GM18505 (cell line): ENCODE data around the gene ING4.

Experiments
- ATAC-seq: cut with Tn5 transposase; IDR thresholded peaks from one replicate; pipeline ENCODE4 v1.9.1; 2021; ENCODE audit not compliant: unreplicated experiment
- POLR2A ChIP-seq: IDR thresholded peaks from 4 replicates; pipeline ENCODE4 v1.6.1; 2011; ENCODE audit warnings: borderline replicate concordance; ENCODE audit not compliant: insufficient read depth, insufficient read length; ENCODE audit errors: extremely low read depth

ING4 gene

DNA sequence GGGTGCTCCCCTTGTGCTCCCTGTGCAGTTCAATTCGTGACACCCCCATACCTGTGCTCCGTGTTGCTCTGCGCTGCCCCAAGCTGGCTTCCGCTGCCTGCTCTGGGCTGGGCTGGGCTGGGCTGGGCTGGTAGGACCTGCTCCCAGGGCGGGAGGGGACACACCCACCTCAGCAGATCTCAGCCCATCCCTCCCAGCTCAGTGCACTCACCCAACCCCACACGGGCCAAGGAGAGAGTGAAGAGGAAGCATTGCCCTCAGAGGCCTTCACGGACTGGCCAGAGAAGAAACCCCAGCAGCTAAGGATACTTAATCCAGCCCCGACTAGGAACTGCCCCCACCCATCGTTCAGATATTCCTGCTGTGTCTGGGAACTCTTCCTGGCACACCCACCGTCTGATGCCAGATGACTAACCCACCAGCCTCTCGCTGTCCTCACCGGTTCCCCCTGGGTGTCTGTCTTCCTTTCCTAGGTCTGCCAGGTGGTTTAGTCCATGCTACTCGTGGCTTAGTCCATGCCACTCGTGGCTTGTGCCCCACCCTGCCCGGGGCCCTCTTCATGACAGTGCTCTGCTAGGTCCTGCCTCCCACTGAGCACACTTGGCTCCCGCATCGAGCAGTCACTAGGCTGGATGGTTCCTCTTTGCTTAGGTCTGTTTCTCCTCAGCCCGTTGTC is 26.9 kb downstream of the ING4 start, which contains the start of gene LPAR5:
Gene LPAR5 (minus strand): TSS at position 104 of the 676 bp plus-strand sequence. CDS start 14,711 bp downstream, outside the sequence.
- peak; percentile 72 for TF ChIP-seq POLR2A
- no peak for ATAC-seq

DNA sequence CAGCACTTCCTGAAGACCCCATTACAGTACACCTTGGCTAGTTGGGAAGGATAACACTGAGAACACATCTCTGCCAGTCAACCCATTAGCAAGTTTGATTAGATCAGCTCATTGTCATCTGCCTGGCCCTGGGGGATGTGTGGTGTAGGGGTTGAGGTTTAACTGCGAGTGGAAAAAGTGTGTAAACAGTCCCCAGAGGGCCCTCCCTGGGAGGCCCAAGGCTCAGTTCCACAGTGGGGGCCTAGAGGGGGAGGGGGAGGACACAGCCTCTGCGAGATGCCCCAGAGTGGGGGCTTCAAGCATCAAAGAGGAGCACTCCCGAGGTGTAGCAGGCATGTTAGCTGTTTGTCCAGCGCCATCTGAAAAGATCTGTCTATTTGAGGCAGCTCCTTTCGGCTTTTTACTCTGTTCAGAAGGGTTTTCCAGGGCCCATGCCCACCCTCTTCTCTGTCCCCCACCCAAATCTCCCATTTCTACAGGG is 27.5 kb downstream of the ING4 start:
- no peak for TF ChIP-seq POLR2A
- no peak for ATAC-seq

DNA sequence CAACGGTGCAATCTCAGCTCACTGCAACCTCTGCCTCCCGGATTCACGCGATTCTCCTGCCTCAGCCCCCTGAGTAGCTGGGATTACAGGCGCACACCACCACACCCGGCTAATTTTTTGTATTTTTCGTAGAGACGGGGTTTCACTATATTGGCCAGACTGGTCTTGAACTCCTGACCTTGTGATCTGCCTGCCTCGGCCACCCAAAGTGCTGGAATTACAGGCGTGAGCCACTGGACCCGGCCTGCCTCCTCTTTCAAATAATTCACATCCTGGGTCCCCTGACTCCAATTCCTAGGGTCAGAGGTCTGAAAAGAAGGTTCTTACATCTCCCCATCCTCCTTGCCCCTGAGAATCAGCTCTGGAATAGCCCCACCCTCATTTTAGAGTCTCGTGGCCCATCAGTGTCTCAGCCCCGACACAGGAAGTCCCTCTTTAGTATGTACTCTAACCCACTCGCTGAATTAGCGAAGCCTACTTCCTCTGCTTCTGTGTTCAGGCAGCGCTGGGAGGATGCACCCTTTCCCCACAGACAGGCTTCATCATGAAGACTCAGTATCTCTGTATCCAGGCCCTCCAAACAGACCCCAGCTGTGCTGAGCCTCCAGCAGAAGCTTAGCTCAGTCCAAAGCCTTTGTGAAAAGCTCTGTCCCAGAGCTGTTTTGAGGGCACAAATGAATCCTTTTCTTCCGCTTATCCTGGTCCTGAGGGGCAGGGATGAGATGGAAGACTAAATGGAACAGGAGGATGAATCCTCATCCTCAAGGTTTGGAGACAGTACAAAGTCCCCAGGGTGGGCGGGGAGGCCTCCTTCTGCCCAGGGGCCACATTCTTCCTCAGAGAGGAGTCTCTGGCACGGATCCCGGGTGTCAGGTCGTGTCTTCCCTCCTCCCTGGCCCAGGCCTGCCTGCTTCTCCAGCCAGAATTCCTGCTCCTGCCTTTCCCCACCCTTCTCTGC is 30.6 kb downstream of the ING4 start:
- ATAC-seq, result peak; percentile 47
- TF ChIP-seq POLR2A, result peak; percentile 81

DNA sequence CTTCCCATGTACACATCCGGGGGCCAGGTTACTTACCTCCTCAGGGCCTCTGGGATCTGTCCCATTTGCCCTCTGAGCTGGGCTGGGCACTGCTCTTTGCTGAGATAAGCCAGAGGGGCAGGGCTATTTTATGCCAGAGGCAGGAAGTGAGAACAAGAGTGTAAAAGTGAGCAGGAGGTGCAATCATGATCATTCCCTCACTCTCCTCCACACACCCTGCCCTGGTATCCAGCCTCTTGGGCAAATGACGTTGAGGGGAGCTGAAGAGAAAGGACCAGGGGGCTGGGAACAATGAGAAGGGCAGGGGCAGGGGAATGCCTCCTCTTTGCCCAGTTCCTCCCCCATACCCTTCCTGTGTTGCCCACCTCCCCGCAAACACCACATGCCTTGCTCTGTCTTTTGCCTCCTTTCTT is 31.4 kb downstream of the ING4 start:
- no peak for ATAC-seq
- peak; percentile 30 for TF ChIP-seq POLR2A

DNA sequence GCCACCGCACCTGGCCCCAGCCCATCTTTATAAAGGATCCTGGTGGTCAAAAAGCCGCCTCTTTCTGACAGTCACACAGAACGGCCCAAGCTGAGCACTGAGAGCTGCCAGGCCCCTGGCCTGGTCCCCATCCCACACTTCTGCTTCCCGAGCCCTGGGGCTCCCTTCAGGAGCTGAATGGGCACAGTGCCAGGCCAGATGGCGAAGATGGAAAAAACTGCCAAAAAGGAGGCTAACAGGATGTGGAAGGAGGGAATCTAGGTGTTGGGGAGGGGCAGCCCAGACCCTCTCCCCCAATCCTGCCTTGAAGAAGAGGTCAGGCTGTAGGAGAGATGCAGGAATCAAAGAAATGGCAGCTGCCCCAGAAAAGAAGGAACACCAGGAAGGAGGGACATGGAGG is 32.2 kb downstream of the ING4 start:
- no peak for ATAC-seq
- no peak for TF ChIP-seq POLR2A

DNA sequence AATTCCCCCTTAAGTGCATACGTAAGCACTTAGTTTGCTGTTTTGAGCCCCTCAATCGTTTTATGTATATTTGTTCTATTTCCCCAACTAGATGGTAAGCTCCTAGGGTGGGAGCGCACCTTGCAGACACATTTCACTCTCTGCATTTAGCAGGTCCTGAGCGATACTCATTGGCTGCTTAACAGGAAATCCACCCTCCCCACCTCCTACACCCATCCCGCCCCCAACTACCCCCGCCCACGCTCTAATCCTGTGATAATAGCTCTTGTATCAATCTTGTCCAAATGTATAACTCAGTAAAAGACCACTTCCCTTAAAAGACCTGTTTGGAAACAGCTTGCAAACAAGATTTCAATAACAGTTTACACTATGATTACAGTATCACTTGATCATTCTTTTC is 35.3 kb downstream of the ING4 start:
- TF ChIP-seq POLR2A, result no peak
- ATAC-seq, result no peak

DNA sequence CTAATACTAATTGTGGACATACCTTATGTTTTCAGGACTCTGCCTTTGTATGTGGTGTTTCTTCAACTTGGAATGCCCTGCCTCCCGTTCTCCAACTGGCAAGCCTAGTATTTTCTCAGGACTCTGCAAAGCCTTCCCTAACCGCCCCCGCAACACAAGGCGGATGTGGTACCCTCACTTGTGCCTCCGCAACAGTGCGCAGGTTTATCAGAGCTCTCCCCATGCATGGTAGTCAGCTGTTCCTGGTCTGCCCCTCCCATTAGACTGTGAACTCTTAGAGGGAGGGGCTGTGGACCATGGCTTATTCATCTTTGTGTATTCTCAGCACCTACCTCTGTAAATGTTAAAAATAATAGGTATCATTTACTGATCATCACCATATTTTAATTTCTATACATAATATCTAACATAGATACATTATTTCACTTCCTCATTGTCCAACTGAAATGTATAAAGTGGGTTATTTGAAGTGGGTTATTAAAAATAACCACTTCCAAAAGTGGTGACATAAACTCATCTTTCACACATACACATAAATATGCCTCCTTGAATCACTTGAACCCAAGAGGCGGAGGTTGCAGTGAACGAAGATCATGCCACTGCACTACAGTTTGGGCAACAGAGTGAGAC is 36.1 kb downstream of the ING4 start:
- ATAC-seq, result no peak
- no peak for TF ChIP-seq POLR2A

DNA sequence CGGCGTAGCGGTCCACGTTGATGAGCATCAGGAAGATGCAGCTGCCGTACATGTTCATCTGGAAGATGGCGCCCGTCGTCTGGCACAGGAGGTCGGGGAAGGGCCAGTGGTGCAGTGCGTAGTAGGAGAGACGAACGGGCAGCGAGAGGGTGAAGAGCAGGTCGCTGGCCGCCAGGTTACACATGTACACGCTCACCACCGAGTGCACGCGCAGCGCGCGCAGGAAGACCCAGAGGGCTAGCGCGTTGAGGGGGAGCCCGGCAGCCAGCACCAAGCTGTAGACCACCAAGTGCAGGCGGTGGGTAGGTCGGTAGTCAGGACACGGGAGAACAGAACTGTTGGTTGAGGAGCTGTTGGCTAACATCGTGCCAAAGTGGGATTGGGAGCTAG is 42.0 kb downstream of the ING4 start:
- no peak for TF ChIP-seq POLR2A
- ATAC-seq, result no peak

DNA sequence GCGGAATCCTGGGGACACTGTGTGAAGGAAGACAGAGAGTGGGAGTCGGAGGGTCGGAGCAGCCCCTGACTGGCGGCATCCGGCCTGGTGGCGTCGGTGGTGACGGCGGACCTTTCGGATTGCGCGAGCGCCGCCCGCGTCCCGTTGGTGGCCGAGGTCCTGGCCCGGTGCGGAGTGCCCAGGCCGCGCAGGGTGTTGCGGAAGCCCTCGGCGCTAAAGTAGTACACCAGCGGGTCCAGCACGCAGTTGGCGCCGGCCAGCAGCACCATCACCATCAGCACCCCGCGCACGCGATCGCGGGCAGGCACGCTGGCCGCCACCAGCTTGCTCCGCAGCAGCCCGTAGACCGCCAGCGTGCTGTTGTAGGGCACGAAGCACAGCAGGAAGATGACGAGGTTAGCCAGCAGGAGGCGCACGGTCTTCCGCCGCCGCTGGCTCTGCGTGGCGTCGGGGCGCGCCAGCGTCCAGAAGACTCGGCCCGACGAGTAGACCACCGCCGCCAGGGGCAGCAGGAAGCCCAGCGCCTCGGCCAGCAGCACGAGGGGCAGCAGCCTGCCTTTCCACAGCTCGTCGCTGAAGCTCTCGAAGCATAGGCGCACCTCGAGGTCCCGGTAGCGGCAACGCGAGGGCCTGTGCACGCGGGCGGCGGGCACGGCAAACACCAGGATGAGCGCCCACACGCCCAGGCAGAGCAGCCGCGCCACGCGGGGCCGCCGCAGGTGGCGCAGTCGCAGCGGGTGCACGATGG is 42.6 kb downstream of the ING4 start:
- ATAC-seq, result no peak
- TF ChIP-seq POLR2A, result no peak

DNA sequence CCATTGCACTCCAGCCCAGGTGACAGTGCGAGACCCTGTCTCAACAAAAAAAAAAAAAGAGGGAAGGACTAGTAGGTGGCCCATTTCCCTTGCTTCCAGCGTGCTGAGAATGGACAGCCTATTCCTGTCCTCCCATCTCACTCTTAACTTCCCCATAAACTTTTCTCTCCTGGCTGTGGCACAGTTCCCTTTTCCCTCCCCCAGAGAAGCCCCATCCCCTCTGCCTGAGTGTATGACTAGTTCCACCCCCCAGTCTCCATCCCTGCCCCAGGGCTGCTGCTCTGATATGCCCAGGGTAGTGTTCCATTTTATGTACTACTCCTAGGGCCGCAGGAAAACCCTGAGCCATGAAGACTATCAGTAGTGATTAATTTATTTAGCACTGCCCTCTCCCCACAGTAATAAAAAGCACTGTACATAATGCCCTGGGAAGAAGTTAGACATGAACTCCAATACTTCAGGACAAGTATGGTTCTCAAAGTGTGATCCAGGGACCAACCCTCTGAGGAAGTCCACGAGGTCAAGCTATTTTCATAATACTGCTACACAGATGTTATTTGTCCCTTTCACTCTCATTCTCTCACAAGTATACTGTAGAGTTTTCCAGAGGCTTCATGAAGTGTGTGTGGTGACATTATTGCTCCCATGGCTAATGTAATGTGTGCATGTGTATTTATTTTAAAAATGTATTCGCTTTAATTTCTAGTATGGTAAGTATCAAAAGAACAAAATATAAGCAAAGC is 44.3 kb downstream of the ING4 start:
- no peak for TF ChIP-seq POLR2A
- no peak for ATAC-seq

DNA sequence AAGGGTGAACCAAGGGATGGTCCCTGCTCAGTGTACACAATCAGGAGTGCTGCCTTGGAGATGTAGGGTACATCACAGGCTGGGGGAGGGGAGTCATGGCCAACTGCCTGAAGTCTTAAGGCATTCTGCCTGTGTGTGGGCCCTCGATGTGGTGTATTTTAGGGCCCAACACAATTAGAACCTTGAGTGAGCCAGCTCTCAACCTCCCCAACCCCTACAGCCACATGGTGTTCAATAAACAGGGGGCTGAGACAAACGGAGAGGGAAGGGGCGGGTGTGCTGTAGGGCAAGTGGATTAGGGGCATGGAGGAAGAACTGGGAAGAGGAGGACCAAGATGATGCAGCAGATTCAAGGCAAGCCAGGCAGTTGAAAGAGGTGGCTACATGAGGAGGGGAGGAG is 47.1 kb downstream of the ING4 start:
- TF ChIP-seq POLR2A, result no peak
- ATAC-seq, result no peak

DNA sequence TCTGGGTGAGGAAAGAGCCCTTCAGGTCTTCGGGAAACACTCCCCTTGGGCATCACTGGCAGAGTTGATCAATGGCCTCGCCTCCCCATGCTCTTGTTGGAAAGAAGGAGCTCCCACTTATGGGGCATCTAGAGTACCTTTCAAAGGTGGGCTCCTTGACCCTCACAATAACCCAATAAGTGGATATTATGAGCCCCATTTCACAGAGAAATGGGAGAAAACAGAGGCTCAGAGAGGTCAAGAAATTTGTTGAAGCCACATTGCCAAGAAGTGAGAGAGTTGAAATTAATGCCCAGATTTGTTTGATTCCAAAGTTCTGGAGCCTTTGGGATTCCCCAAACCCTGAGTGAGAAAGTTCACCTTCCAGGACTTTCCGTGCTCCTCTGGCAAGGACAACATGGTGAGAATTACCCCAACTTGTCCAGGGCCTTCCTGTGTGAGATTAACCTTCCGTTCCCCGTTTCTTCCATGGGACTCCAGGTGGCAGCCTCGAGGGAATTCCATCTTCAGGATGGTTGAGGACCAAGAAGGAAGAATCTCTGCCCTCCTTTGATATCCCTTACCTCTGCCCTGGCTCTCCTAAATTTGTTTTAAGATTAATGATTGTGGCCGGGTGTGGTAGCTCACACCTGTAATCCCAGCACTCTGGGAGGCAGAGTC is 48.3 kb downstream of the ING4 start:
- no peak for TF ChIP-seq POLR2A
- ATAC-seq, result no peak
